ENCODE results near the gene THEM5.
A peak's percentile ranks its signal among the peaks of the same experiment; 100 is the strongest.

THEM5 gene

DNA sequence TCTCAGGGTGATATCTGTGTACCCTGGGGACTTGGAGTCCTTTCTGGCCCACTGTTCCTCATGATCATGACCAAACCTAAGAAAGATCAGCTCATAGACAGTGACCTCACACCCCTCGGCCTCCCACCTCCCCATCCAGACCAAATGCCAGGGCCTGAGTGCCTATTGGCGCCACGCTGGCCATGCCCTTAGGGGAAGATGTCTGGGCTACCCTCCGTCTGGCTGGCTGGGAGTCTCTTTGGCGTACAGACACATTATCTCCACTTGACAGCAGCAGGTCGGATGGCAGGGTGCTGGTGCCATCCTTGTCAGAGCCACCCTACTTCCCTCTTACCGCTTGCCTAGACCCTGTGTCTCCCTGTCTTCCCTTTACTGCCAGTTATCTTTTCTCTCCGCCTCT, 30.3 kb downstream of the THEM5 start:
- no peak overlapping the region for H3K27ac ChIP-seq (ENCODE audit: low read depth, low read length)
- H3K27me3 ChIP-seq (ENCODE audit: insufficient read depth, low read length, poor library complexity): no peaks in the 10 kb centered on the region
- WGBS (ENCODE audit: extremely low coverage, insufficient coverage, low lambda C conversion rate): no CpG with 5 or more reads among the region's 8 CpGs

DNA sequence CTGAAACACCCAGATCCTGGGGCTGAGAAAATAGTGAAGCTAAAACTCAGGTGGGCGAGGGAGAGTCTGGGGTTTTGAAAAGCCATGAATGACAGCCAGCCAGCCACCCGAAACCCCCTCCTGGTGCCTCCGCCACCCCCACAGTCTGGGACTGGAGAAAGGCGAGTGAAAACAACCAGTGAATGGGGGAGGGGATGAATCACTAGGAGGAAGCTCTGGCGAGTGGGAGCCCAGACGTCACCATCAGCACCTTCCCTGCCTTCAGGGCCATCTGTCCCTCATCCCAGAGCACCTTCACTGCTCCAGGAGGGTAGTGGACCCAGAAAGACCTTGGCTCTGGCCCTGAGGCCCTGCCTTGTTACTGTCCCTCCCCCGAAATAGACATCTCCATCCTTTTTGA, 31.1 kb downstream of the THEM5 start:
- no peaks in the 10 kb centered on the region for H3K27me3 ChIP-seq (ENCODE audit: insufficient read depth, low read length, poor library complexity)
- no CpG with 5 or more reads among the region's 7 CpGs for WGBS (ENCODE audit: extremely low coverage, insufficient coverage, low lambda C conversion rate)
- H2BK120ac ChIP-seq (ENCODE audit: low read depth, low read length): no peak overlapping the region
- H3K4me3 ChIP-seq (ENCODE audit: low read length): no peak overlapping the region
- no peaks in the 10 kb centered on the region for H3K79me1 ChIP-seq (ENCODE audit: low read length)
- peak overlapping the region; percentile 56 for H3K56ac ChIP-seq (ENCODE audit: low read length)
- peak; percentile 18 for DNase-seq
- no peaks in the 10 kb centered on the region for H3K79me2 ChIP-seq (ENCODE audit: control insufficient read depth, insufficient read depth, low read length)
- no peak overlapping the region for H2BK15ac ChIP-seq (replicated peaks; ENCODE audit: low read depth)
- H3K4me2 ChIP-seq (ENCODE audit: low read length): no peak overlapping the region
- peaks cover 19% of the 10 kb centered on the region for H3K4me1 ChIP-seq (ENCODE audit: control insufficient read depth, low read depth, low read length)
- H3K27ac ChIP-seq (ENCODE audit: low read depth, low read length): no peak overlapping the region
- no peak overlapping the region for H3K23ac ChIP-seq (ENCODE audit: low read length)
- no peak overlapping the region for H4K8ac ChIP-seq (ENCODE audit: low read depth, low read length)
- H3K36me3 ChIP-seq (ENCODE audit: control insufficient read depth, insufficient read depth, low read length): no peaks in the 10 kb centered on the region
- H4K5ac ChIP-seq (ENCODE audit: low read length): no peak overlapping the region
- H3K9ac ChIP-seq (ENCODE audit: low read length): peak overlapping the region; percentile 6
- peak overlapping the region; percentile 31 for H2BK5ac ChIP-seq (ENCODE audit: low read length)
- no peak overlapping the region for H2AK5ac ChIP-seq (ENCODE audit: low read length)
- H3K4ac ChIP-seq (ENCODE audit: low read depth, low read length): no peak overlapping the region
- no peak overlapping the region for H3K18ac ChIP-seq (ENCODE audit: low read length)

More for the DNA sequence above, 30.3 kb downstream of the THEM5 start:
- Histone ChIP-seq H3K56ac (ENCODE audit: low read length) (peak overlapping the region; percentile 45), H3K23ac (ENCODE audit: low read length) (no peak overlapping the region), H3K79me1 (ENCODE audit: low read length) (no peaks in the 10 kb centered on the region), H3K4ac (ENCODE audit: low read depth, low read length) (no peak overlapping the region), H3K18ac (ENCODE audit: low read length) (no peak overlapping the region), H2BK120ac (ENCODE audit: low read depth, low read length) (no peak overlapping the region), H2BK5ac (ENCODE audit: low read length) (peak overlapping the region; percentile 11), H2BK15ac (replicated peaks; ENCODE audit: low read depth) (no peak overlapping the region), H3K36me3 (ENCODE audit: control insufficient read depth, insufficient read depth, low read length) (no peaks in the 10 kb centered on the region), H2AK5ac (ENCODE audit: low read length) (no peak overlapping the region), H3K79me2 (ENCODE audit: control insufficient read depth, insufficient read depth, low read length) (no peaks in the 10 kb centered on the region), H3K4me3 (ENCODE audit: low read length) (no peak overlapping the region), H3K4me2 (ENCODE audit: low read length) (no peak overlapping the region), H4K8ac (ENCODE audit: low read depth, low read length) (no peak overlapping the region), H3K9ac (ENCODE audit: low read length) (no peak overlapping the region), H3K4me1 (ENCODE audit: control insufficient read depth, low read depth, low read length) (peaks cover 21% of the 10 kb centered on the region), H4K5ac (ENCODE audit: low read length) (no peak overlapping the region)
- no peak for DNase-seq

DNA sequence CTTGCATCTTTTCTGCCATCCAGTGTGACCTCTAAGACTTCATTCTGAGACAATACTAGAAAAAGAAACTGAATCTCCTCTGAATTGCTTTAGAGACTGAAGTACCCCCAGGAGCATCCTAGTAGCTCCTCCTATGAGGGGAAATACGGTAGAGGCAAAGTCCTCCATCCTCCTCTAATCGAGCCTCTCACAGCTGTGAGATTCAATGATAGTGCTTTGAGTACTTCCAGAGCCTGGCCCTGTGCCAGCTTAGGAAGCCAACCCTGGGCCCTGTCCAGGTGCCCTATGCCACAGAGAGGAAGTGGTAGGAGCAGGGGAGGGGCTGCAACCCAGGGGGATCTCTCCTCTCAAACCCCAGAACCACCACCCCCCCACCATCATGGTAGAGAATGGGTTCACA, 32.6 kb downstream of the THEM5 start:
- no peaks in the 10 kb centered on the region for H3K79me2 ChIP-seq (ENCODE audit: control insufficient read depth, insufficient read depth, low read length)
- no peak overlapping the region for H3K27ac ChIP-seq (ENCODE audit: low read depth, low read length)
- no peak overlapping the region for H4K5ac ChIP-seq (ENCODE audit: low read length)
- no peak overlapping the region for H2BK5ac ChIP-seq (ENCODE audit: low read length)
- no peak overlapping the region for H3K18ac ChIP-seq (ENCODE audit: low read length)
- H3K4me1 ChIP-seq (ENCODE audit: control insufficient read depth, low read depth, low read length): peaks cover 16% of the 10 kb centered on the region
- no peaks in the 10 kb centered on the region for H3K36me3 ChIP-seq (ENCODE audit: control insufficient read depth, insufficient read depth, low read length)
- H4K8ac ChIP-seq (ENCODE audit: low read depth, low read length): no peak overlapping the region
- H3K9ac ChIP-seq (ENCODE audit: low read length): no peak overlapping the region
- H3K4ac ChIP-seq (ENCODE audit: low read depth, low read length): no peak overlapping the region
- no peak for DNase-seq
- H3K27me3 ChIP-seq (ENCODE audit: insufficient read depth, low read length, poor library complexity): no peaks in the 10 kb centered on the region
- WGBS (ENCODE audit: extremely low coverage, insufficient coverage, low lambda C conversion rate): no CpG with 5 or more reads among the region's 2 CpGs
- no peak overlapping the region for H2BK15ac ChIP-seq (replicated peaks; ENCODE audit: low read depth)
- no peak overlapping the region for H2AK5ac ChIP-seq (ENCODE audit: low read length)
- H3K79me1 ChIP-seq (ENCODE audit: low read length): no peaks in the 10 kb centered on the region
- H3K56ac ChIP-seq (ENCODE audit: low read length): no peak overlapping the region
- no peak overlapping the region for H2BK120ac ChIP-seq (ENCODE audit: low read depth, low read length)
- H3K4me3 ChIP-seq (ENCODE audit: low read length): no peak overlapping the region
- no peak overlapping the region for H3K23ac ChIP-seq (ENCODE audit: low read length)
- no peak overlapping the region for H3K4me2 ChIP-seq (ENCODE audit: low read length)

DNA sequence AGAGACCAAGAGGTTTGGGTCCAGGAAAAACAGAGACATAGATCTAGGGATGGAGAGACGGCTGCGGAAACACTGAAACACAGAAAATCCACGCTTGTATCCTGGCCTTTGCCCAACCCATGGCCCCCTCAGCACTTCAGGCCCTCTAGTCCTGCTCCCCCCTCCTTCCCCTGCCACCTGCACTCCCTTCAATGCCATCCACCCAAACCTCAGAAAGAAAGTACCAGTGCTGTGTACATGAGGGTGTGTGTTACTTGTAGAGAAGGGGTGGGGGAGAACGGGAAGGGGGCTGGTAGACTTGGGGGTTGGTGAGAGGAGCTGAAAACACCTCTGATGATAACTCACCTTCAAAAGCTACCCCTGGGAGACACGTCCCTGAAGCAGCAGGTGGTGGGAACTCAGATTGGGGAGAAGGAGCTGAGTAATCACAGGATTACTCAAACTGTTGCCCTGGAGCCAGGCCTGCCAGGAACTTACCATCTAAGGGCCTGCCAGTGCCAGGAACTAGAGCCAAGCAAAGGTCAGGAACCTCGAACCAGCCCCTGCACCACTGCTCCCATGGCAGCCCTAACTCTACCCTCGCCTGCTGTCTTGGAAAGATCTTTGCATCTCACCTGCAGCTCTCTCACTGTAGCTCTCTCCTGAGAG, 33.4 kb downstream of the THEM5 start:
- no peak overlapping the region for H3K4ac ChIP-seq (ENCODE audit: low read depth, low read length)
- no peak overlapping the region for H2AK5ac ChIP-seq (ENCODE audit: low read length)
- H4K5ac ChIP-seq (ENCODE audit: low read length): no peak overlapping the region
- WGBS (ENCODE audit: extremely low coverage, insufficient coverage, low lambda C conversion rate): no CpG with 5 or more reads among the region's 7 CpGs
- H2BK15ac ChIP-seq (replicated peaks; ENCODE audit: low read depth): no peak overlapping the region
- no peaks in the 10 kb centered on the region for H3K27me3 ChIP-seq (ENCODE audit: insufficient read depth, low read length, poor library complexity)
- H3K79me2 ChIP-seq (ENCODE audit: control insufficient read depth, insufficient read depth, low read length): no peaks in the 10 kb centered on the region
- no peak overlapping the region for H3K23ac ChIP-seq (ENCODE audit: low read length)
- no peak overlapping the region for H3K56ac ChIP-seq (ENCODE audit: low read length)
- no peak overlapping the region for H3K9ac ChIP-seq (ENCODE audit: low read length)
- H3K36me3 ChIP-seq (ENCODE audit: control insufficient read depth, insufficient read depth, low read length): no peaks in the 10 kb centered on the region
- H2BK120ac ChIP-seq (ENCODE audit: low read depth, low read length): no peak overlapping the region
- no peak overlapping the region for H3K4me3 ChIP-seq (ENCODE audit: low read length)
- H3K18ac ChIP-seq (ENCODE audit: low read length): no peak overlapping the region
- DNase-seq: no peak
- no peak overlapping the region for H2BK5ac ChIP-seq (ENCODE audit: low read length)
- H3K27ac ChIP-seq (ENCODE audit: low read depth, low read length): no peak overlapping the region
- H3K4me1 ChIP-seq (ENCODE audit: control insufficient read depth, low read depth, low read length): peaks cover 10% of the 10 kb centered on the region
- no peak overlapping the region for H3K4me2 ChIP-seq (ENCODE audit: low read length)
- no peak overlapping the region for H4K8ac ChIP-seq (ENCODE audit: low read depth, low read length)
- no peaks in the 10 kb centered on the region for H3K79me1 ChIP-seq (ENCODE audit: low read length)

DNA sequence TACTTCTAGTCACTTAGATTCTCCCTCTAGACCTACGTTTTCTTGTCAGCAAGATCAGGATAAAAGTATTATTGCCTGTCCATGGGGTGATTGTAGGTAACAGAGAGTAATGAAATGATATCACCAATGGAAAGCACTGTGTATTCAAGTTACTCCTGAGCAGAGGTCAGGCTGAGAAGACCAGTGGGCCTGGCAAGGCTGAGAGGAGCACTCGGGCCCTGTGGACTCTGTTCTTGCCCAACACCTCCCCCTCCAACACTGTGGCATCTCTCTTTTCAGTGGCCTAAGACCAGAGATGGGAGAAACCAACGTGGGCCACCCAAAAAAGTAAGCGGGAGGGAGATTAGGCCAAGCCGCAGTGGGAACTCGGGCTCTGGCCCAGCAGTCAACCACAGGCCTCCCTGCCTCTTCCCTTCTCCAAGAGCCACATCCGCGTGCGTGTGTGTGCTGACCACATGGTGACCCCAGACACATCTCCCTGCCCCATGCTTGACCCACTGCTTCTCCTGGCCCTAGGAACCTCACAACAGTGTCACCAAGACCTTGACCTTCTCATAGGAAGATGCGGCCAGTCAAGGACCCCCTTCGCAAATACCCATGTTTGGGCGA, 34.2 kb downstream of the THEM5 start:
- Histone ChIP-seq H3K79me1 (ENCODE audit: low read length) (no peaks in the 10 kb centered on the region), H2BK15ac (replicated peaks; ENCODE audit: low read depth) (no peak overlapping the region), H3K23ac (ENCODE audit: low read length) (no peak overlapping the region), H3K4me1 (ENCODE audit: control insufficient read depth, low read depth, low read length) (peaks cover 10% of the 10 kb centered on the region), H4K5ac (ENCODE audit: low read length) (no peak overlapping the region), H3K79me2 (ENCODE audit: control insufficient read depth, insufficient read depth, low read length) (no peaks in the 10 kb centered on the region), H2BK5ac (ENCODE audit: low read length) (no peak overlapping the region), H3K27me3 (ENCODE audit: insufficient read depth, low read length, poor library complexity) (no peaks in the 10 kb centered on the region), H3K36me3 (ENCODE audit: control insufficient read depth, insufficient read depth, low read length) (no peaks in the 10 kb centered on the region), H3K4me3 (ENCODE audit: low read length) (no peak overlapping the region), H3K9ac (ENCODE audit: low read length) (no peak overlapping the region), H3K27ac (ENCODE audit: low read depth, low read length) (no peak overlapping the region), H4K8ac (ENCODE audit: low read depth, low read length) (no peak overlapping the region), H3K4me2 (ENCODE audit: low read length) (no peak overlapping the region), H2AK5ac (ENCODE audit: low read length) (no peak overlapping the region), H2BK120ac (ENCODE audit: low read depth, low read length) (no peak overlapping the region), H3K18ac (ENCODE audit: low read length) (no peak overlapping the region), H3K4ac (ENCODE audit: low read depth, low read length) (no peak overlapping the region), H3K56ac (ENCODE audit: low read length) (no peak overlapping the region)
- WGBS (ENCODE audit: extremely low coverage, insufficient coverage, low lambda C conversion rate): no CpG with 5 or more reads among the region's 12 CpGs
- DNase-seq: no peak

DNA sequence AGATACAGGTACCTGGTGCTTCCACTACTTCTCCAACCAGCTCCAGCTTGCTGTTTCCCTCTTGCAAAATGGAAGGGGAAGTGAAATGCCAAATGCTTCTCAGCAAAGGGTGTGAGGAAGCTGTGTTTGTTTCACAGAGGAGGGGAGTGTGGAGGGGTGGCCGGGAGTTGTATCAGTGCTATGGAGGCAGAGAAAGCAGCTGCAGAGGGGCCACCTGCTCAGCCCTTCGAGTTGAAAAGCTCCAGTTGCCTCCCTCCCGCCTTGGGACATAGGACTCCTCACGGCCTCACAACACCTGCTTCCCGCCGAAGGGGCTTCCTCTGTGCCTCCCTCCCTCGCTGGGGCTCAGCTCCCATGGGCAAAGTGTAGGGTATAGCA, 36.2 kb downstream of the THEM5 start:
- Histone ChIP-seq H3K4me1 (ENCODE audit: control insufficient read depth, low read depth, low read length) (peaks cover under 1% of the 10 kb centered on the region), H3K56ac (ENCODE audit: low read length) (no peak overlapping the region), H3K27me3 (ENCODE audit: insufficient read depth, low read length, poor library complexity) (no peaks in the 10 kb centered on the region), H2AK5ac (ENCODE audit: low read length) (no peak overlapping the region), H2BK15ac (replicated peaks; ENCODE audit: low read depth) (no peak overlapping the region), H3K27ac (ENCODE audit: low read depth, low read length) (no peak overlapping the region), H3K79me1 (ENCODE audit: low read length) (no peaks in the 10 kb centered on the region), H3K4ac (ENCODE audit: low read depth, low read length) (no peak overlapping the region), H4K8ac (ENCODE audit: low read depth, low read length) (no peak overlapping the region), H4K5ac (ENCODE audit: low read length) (no peak overlapping the region), H3K9ac (ENCODE audit: low read length) (no peak overlapping the region), H3K18ac (ENCODE audit: low read length) (no peak overlapping the region), H3K23ac (ENCODE audit: low read length) (no peak overlapping the region), H3K36me3 (ENCODE audit: control insufficient read depth, insufficient read depth, low read length) (no peaks in the 10 kb centered on the region), H3K4me3 (ENCODE audit: low read length) (no peak overlapping the region), H3K4me2 (ENCODE audit: low read length) (no peak overlapping the region), H3K79me2 (ENCODE audit: control insufficient read depth, insufficient read depth, low read length) (no peaks in the 10 kb centered on the region), H2BK120ac (ENCODE audit: low read depth, low read length) (no peak overlapping the region), H2BK5ac (ENCODE audit: low read length) (no peak overlapping the region)
- WGBS (ENCODE audit: extremely low coverage, insufficient coverage, low lambda C conversion rate): no CpG with 5 or more reads among the region's 7 CpGs
- DNase-seq: no peak

Data from mesendoderm (in vitro differentiated cells).